Measurements from ENCODE around the gene TOX2. TPM values are rescaled to one million over a fixed set of nuclear protein-coding genes. Genes with fewer than 3 reads are reported as not detected.

The TOX2 gene
- total RNA-seq, 1 donor = 1.1 TPM

DNA sequence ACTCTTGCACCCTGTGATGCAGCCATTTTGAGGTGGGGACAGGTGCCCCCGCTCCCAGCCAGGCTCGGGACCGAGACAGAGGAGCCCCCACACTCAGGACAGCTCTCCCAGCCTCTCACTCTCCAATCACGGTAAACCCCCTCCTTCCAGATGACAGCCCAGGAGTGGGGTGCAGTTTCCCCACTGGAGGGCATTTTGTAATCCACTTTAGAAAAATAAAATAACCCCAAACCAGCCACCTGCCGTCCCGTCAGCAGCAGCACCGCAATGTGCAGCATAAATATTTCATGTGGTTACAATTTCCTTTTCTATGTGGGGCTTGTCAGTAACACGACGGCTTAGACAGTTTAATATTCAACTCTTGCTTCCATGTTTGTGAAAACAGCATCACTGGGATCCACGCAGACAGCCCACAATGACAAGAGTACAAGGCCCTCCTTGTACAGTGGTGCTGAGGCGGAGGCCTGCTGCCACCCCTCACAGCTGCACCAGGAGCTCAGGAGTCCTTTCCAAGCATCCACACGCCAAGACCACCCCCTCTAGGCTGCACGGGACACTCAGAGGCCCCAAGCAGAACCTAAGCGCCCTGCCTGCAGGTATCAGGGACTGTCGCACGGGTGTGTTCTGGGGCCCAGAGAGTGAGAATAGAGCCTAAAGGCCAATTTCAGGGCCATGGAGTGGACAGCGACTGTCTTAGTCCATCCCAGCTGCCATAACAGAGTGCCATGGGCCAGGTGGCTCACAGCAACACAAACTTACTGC is 155.7 kb downstream of the TOX2 start:
- H3K4me1 ChIP-seq (ENCODE audit: insufficient read depth, low read length) = peaks cover 5% of the 10 kb centered on the region
- no peak overlapping the region for H3K4me3 ChIP-seq (ENCODE audit: insufficient read depth, low read length)
- H3K79me2 ChIP-seq (ENCODE audit: insufficient read depth, low read length) = no peaks in the 10 kb centered on the region
- H2AFZ ChIP-seq (ENCODE audit: low read length) = no peak overlapping the region
- peak; percentile 74 for DNase-seq (ENCODE audit: insufficient read length, low spot score, missing footprints)
- H3K9me3 ChIP-seq (ENCODE audit: low read depth, low read length) = no peaks in the 10 kb centered on the region
- TF ChIP-seq, protein P1, sequence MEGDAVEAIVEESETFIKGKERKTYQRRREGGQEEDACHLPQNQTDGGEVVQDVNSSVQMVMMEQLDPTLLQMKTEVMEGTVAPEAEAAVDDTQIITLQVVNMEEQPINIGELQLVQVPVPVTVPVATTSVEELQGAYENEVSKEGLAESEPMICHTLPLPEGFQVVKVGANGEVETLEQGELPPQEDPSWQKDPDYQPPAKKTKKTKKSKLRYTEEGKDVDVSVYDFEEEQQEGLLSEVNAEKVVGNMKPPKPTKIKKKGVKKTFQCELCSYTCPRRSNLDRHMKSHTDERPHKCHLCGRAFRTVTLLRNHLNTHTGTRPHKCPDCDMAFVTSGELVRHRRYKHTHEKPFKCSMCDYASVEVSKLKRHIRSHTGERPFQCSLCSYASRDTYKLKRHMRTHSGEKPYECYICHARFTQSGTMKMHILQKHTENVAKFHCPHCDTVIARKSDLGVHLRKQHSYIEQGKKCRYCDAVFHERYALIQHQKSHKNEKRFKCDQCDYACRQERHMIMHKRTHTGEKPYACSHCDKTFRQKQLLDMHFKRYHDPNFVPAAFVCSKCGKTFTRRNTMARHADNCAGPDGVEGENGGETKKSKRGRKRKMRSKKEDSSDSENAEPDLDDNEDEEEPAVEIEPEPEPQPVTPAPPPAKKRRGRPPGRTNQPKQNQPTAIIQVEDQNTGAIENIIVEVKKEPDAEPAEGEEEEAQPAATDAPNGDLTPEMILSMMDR (IDR thresholded peaks at IDR 0.05; ENCODE audit: extremely low read depth, low read depth, low read length) = no peak
- H3K36me3 ChIP-seq (ENCODE audit: insufficient read depth, low read length) = no peaks in the 10 kb centered on the region
- H3K27ac ChIP-seq (ENCODE audit: low read depth, low read length) = no peak overlapping the region
- no peaks in the 10 kb centered on the region for H4K20me1 ChIP-seq (ENCODE audit: insufficient read depth, low read length)
- no peak overlapping the region for H3K4me2 ChIP-seq (ENCODE audit: insufficient read depth, low read length)
- H3K27me3 ChIP-seq (ENCODE audit: insufficient read depth, low read length) = peaks cover 22% of the 10 kb centered on the region

DNA sequence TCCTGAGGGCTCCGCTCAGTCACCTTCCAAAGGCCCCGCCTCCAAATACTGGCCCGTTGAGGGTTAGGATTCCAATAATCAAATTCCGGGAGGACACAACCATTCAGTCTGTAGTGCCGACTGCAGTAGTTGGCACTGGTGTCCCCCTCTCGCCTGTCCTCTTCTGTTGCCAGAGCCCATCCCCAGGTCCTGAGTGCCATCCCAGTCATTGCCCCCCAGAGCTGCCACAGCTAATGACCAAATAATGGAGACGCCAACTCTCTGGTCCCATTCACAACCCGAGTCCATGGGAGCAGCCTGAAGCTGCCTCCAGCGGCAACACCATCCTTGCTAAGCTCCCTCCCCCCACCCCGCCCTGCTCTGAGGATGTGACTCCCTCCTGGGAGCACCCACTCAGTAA is 156.4 kb downstream of the TOX2 start:
- Histone ChIP-seq H3K9me3 (ENCODE audit: low read depth, low read length) (no peaks in the 10 kb centered on the region), H3K4me1 (ENCODE audit: insufficient read depth, low read length) (peaks cover 5% of the 10 kb centered on the region), H2AFZ (ENCODE audit: low read length) (no peak overlapping the region), H4K20me1 (ENCODE audit: insufficient read depth, low read length) (no peaks in the 10 kb centered on the region), H3K4me3 (ENCODE audit: insufficient read depth, low read length) (no peak overlapping the region), H3K4me2 (ENCODE audit: insufficient read depth, low read length) (no peak overlapping the region), H3K79me2 (ENCODE audit: insufficient read depth, low read length) (no peaks in the 10 kb centered on the region), H3K36me3 (ENCODE audit: insufficient read depth, low read length) (no peaks in the 10 kb centered on the region), H3K27ac (ENCODE audit: low read depth, low read length) (no peak overlapping the region), H3K27me3 (ENCODE audit: insufficient read depth, low read length) (peaks cover 22% of the 10 kb centered on the region)
- TF ChIP-seq, protein P1 (IDR thresholded peaks at IDR 0.05; ENCODE audit: extremely low read depth, low read depth, low read length) = no peak
- no peak for DNase-seq (ENCODE audit: insufficient read length, low spot score, missing footprints)

- no peaks in the 10 kb centered on the region for H3K9me3 ChIP-seq (ENCODE audit: low read depth, low read length)
- H4K20me1 ChIP-seq (ENCODE audit: insufficient read depth, low read length) = no peaks in the 10 kb centered on the region
- TF ChIP-seq, protein P1 (IDR thresholded peaks at IDR 0.05; ENCODE audit: extremely low read depth, low read depth, low read length) = no peak
- H3K4me3 ChIP-seq (ENCODE audit: insufficient read depth, low read length) = no peak overlapping the region
- no peak for DNase-seq (ENCODE audit: insufficient read length, low spot score, missing footprints)
- H3K27me3 ChIP-seq (ENCODE audit: insufficient read depth, low read length) = peaks cover 22% of the 10 kb centered on the region
- H3K4me1 ChIP-seq (ENCODE audit: insufficient read depth, low read length) = peaks cover 5% of the 10 kb centered on the region
- no peak overlapping the region for H3K4me2 ChIP-seq (ENCODE audit: insufficient read depth, low read length)
- H3K79me2 ChIP-seq (ENCODE audit: insufficient read depth, low read length) = no peaks in the 10 kb centered on the region
- no peaks in the 10 kb centered on the region for H3K36me3 ChIP-seq (ENCODE audit: insufficient read depth, low read length)
- no peak overlapping the region for H3K27ac ChIP-seq (ENCODE audit: low read depth, low read length)
- no peak overlapping the region for H2AFZ ChIP-seq (ENCODE audit: low read length)
Measured at GRCh38 chr20:44071526-44072111, 157.0 kb downstream of the TOX2 start.

- Histone ChIP-seq H3K27ac (ENCODE audit: low read depth, low read length) (no peak overlapping the region), H3K36me3 (ENCODE audit: insufficient read depth, low read length) (no peaks in the 10 kb centered on the region), H3K27me3 (ENCODE audit: insufficient read depth, low read length) (peaks cover 22% of the 10 kb centered on the region), H3K79me2 (ENCODE audit: insufficient read depth, low read length) (no peaks in the 10 kb centered on the region), H3K4me1 (ENCODE audit: insufficient read depth, low read length) (peaks cover 5% of the 10 kb centered on the region), H3K9me3 (ENCODE audit: low read depth, low read length) (no peaks in the 10 kb centered on the region), H3K4me3 (ENCODE audit: insufficient read depth, low read length) (no peak overlapping the region), H2AFZ (ENCODE audit: low read length) (no peak overlapping the region), H4K20me1 (ENCODE audit: insufficient read depth, low read length) (no peaks in the 10 kb centered on the region), H3K4me2 (ENCODE audit: insufficient read depth, low read length) (no peak overlapping the region)
- TF ChIP-seq, protein P1 (IDR thresholded peaks at IDR 0.05; ENCODE audit: extremely low read depth, low read depth, low read length) = no peak
- DNase-seq (ENCODE audit: insufficient read length, low spot score, missing footprints) = no peak
Measured at GRCh38 chr20:44072384-44072783, 157.7 kb downstream of the TOX2 start.
